ENCODE data around the gene MYL10.

- TF ChIP-seq, protein P1, sequence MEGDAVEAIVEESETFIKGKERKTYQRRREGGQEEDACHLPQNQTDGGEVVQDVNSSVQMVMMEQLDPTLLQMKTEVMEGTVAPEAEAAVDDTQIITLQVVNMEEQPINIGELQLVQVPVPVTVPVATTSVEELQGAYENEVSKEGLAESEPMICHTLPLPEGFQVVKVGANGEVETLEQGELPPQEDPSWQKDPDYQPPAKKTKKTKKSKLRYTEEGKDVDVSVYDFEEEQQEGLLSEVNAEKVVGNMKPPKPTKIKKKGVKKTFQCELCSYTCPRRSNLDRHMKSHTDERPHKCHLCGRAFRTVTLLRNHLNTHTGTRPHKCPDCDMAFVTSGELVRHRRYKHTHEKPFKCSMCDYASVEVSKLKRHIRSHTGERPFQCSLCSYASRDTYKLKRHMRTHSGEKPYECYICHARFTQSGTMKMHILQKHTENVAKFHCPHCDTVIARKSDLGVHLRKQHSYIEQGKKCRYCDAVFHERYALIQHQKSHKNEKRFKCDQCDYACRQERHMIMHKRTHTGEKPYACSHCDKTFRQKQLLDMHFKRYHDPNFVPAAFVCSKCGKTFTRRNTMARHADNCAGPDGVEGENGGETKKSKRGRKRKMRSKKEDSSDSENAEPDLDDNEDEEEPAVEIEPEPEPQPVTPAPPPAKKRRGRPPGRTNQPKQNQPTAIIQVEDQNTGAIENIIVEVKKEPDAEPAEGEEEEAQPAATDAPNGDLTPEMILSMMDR (conservative IDR thresholded peaks at IDR 0.05; ENCODE audit: low read length), result no peak
- no peak for TF ChIP-seq EZH2phosphoT487 (IDR thresholded peaks at IDR 0.05; ENCODE audit: borderline replicate concordance, low read depth, low read length)
Observed at GRCh38 chr7:101629171-101629570, at the start of gene MYL10.
